Liver (tissue), 9 donors: Measurements from ENCODE around the gene FRMPD4. TPM values are rescaled to one million over a fixed set of nuclear protein-coding genes. Genes with fewer than 3 reads are reported as not detected.

Experiments used
- DNase-seq: peaks from one replicate; pipeline ENCODE4 v3.0.0-alpha.2; 2017; ENCODE audit warnings: low spot score
- H3K27ac ChIP-seq, 2 donors: one replicate each; pipeline ENCODE4 v1.7.0; 2013; ENCODE audit warnings: inconsistent platforms in 2 of 2, low read length in 2 of 2, control low read depth in 1 of 2, low read depth in 1 of 2, mild to moderate bottlenecking in 1 of 2
- H3K27me3 ChIP-seq, 4 donors: one replicate each; pipeline versions ENCODE4 v1.6.1 to v1.7.0; 2013; ENCODE audit warnings: low read length in 3 of 4, inconsistent platforms in 1 of 4, mild to moderate bottlenecking in 1 of 4, moderate library complexity in 1 of 4; ENCODE audit not compliant: control insufficient read depth in 4 of 4, insufficient read depth in 4 of 4
- H3K36me3 ChIP-seq, 4 donors: one replicate each; pipeline versions ENCODE4 v1.6.1 to v1.7.0; 2013; ENCODE audit warnings: low read length in 3 of 4, mild to moderate bottlenecking in 3 of 4, low read depth in 1 of 4, moderate library complexity in 1 of 4; ENCODE audit not compliant: control insufficient read depth in 4 of 4, insufficient read depth in 3 of 4
- H3K4me1 ChIP-seq, 4 donors: one replicate each; pipeline versions ENCODE4 v1.6.1 to v1.7.0; 2013; ENCODE audit warnings: low read length in 3 of 4, mild to moderate bottlenecking in 3 of 4, moderate library complexity in 1 of 4; ENCODE audit not compliant: control insufficient read depth in 4 of 4, insufficient read depth in 4 of 4
- H3K4me3 ChIP-seq, 3 donors: one replicate each; pipeline versions ENCODE4 v1.6.1 to v1.7.0; 2013; ENCODE audit warnings: low read length in 3 of 3, control low read depth in 1 of 3, low read depth in 1 of 3, mild to moderate bottlenecking in 1 of 3
- H3K9ac ChIP-seq, 2 donors: one replicate each; pipeline ENCODE4 v1.7.0; 2013; ENCODE audit warnings: low read length in 2 of 2, mild to moderate bottlenecking in 2 of 2, moderate library complexity in 2 of 2, control low read depth in 1 of 2, low read depth in 1 of 2
- H3K9me3 ChIP-seq, 4 donors: one replicate each; pipeline versions ENCODE4 v1.6.1 to v1.7.0; 2013; ENCODE audit warnings: low read length in 3 of 4; ENCODE audit not compliant: control insufficient read depth in 4 of 4
- ATF3 ChIP-seq: IDR thresholded peaks from 2 replicates; pipeline ENCODE4 v1.6.1; 2016; ENCODE audit warnings: antibody characterized with exemption
- CTCF ChIP-seq: fragments of 150-350 bp; IDR thresholded peaks from 2 replicates; pipeline ENCODE4 v1.5.1; 2017; ENCODE audit warnings: improper control_type of control experiment, low read depth, low read length; ENCODE audit not compliant: missing input control
- EGR1 ChIP-seq, 2 donors: IDR thresholded peaks; 2 replicates each; pipeline ENCODE4 v1.6.1; 2016 to 2018; ENCODE audit warnings: antibody characterized with exemption in 2 of 2, low read depth in 2 of 2
- FOXA1 ChIP-seq: IDR thresholded peaks from 2 replicates; pipeline ENCODE4 v1.6.1; 2016; ENCODE audit warnings: antibody characterized with exemption
- FOXA2 ChIP-seq: IDR thresholded peaks from 2 replicates; pipeline ENCODE4 v1.6.1; 2016; ENCODE audit warnings: antibody characterized with exemption
- GABPA ChIP-seq, 2 donors: IDR thresholded peaks in 1 of 2; conservative IDR thresholded peaks in 1 of 2; 2 replicates each; pipeline ENCODE4 v1.6.1; 2016; ENCODE audit warnings: antibody characterized with exemption in 2 of 2, mild to moderate bottlenecking in 1 of 2, moderate library complexity in 1 of 2
- HNF4A ChIP-seq, 2 donors: conservative IDR thresholded peaks; 2 replicates each; pipeline ENCODE4 v1.6.1; 2016; ENCODE audit warnings: antibody characterized with exemption in 2 of 2, mild to moderate bottlenecking in 2 of 2
- HNF4G ChIP-seq: IDR thresholded peaks from 2 replicates; pipeline ENCODE4 v1.6.1; 2016; ENCODE audit warnings: antibody characterized with exemption
- JUND ChIP-seq, 2 donors: IDR thresholded peaks; 2 replicates each; pipeline ENCODE4 v1.6.1; 2016; ENCODE audit warnings: antibody characterized with exemption in 2 of 2
- MAX ChIP-seq: IDR thresholded peaks from 2 replicates; pipeline ENCODE4 v1.6.1; 2016; ENCODE audit warnings: antibody characterized with exemption
- NR2F2 ChIP-seq: IDR thresholded peaks from 2 replicates; pipeline ENCODE4 v1.6.1; 2016; ENCODE audit warnings: antibody characterized with exemption
- RAD21 ChIP-seq, 2 donors: IDR thresholded peaks; 2 replicates each; pipeline ENCODE4 v1.6.1; 2016; ENCODE audit warnings: antibody characterized with exemption in 2 of 2, mild to moderate bottlenecking in 2 of 2
- REST ChIP-seq: IDR thresholded peaks from 2 replicates; pipeline ENCODE4 v1.6.1; 2016; ENCODE audit warnings: antibody characterized with exemption, mild to moderate bottlenecking
- RXRA ChIP-seq, 2 donors: IDR thresholded peaks; 2 replicates each; pipeline ENCODE4 v1.6.1; 2017 to 2018; ENCODE audit warnings: antibody characterized with exemption in 2 of 2, mild to moderate bottlenecking in 1 of 2
- SP1 ChIP-seq: IDR thresholded peaks from 2 replicates; pipeline ENCODE4 v1.6.1; 2018; ENCODE audit warnings: antibody characterized with exemption, mild to moderate bottlenecking
- TAF1 ChIP-seq: conservative IDR thresholded peaks from 2 replicates; pipeline ENCODE4 v1.6.1; 2016; ENCODE audit warnings: antibody characterized with exemption, mild to moderate bottlenecking
- YY1 ChIP-seq: IDR thresholded peaks from 2 replicates; pipeline ENCODE4 v1.6.1; 2016; ENCODE audit warnings: antibody characterized with exemption, mild to moderate bottlenecking
- ZBTB33 ChIP-seq: IDR thresholded peaks from 2 replicates; pipeline ENCODE4 v1.6.1; 2016; ENCODE audit warnings: antibody characterized with exemption
- WGBS: extraction: QIAGEN DNeasy Blood & Tissue Kit; methylation state at CpG from one replicate; pipeline ENCODE4 v1.1.7; 2013; 5-methylcytosine and 5-hydroxymethylcytosine counted together
- polyA plus RNA-seq, 2 donors: library from polyadenylated mRNA; stranded (reverse) in 1 of 2; unstranded in 1 of 2; fragments of 200-250 nt in 1 of 2; fragments of >200 nt in 1 of 2; fragmentation: Nextera tagmentation in 1 of 2; extraction: Ambion mirVana in 1 of 2; gene quantifications; one replicate each; pipeline versions ENCODE4 v1.2.1 to v1.2.3, GENCODE V29; 2013 to 2015
- total RNA-seq, 2 donors: library from RNA; depleted of rRNA; stranded (reverse); fragments of >200 nt; gene quantifications; one replicate each; pipeline ENCODE4 v1.2.3, GENCODE V29; 2014
- donor health status: healthy.
- donor health status: healthy.
- donor health status: healthy.
- donor health status: healthy.
- donor health status: healthy.

FRMPD4 gene
- total and polyA plus RNA-seq, 4 donors, result 0.01 to 0.08 (median 0.03) TPM; not detected in 1

GRCh38 chrX:12297353-12297752 lies 159.1 kb downstream of the FRMPD4 start:
- H3K4me3 ChIP-seq, result no peak overlapping the region
- no peaks in the 10 kb centered on the region for H3K36me3 ChIP-seq
- DNase-seq, result no peak
- no peak overlapping the region for H3K27ac ChIP-seq
- no peaks in the 10 kb centered on the region for H3K4me1 ChIP-seq
- no peaks in the 10 kb centered on the region for H3K27me3 ChIP-seq
- WGBS, result 67% methylated on average over 4 of the region's 4 CpGs
- H3K9me3 ChIP-seq, result no peaks in the 10 kb centered on the region
- H3K9ac ChIP-seq, result no peak overlapping the region
- TF ChIP-seq YY1 (no peak), RXRA (IDR thresholded peaks at IDR 0.05) (no peak), ZBTB33 (no peak), GABPA (IDR thresholded peaks at IDR 0.05 in 1 of 2, conservative IDR thresholded peaks at IDR 0.05 in 1 of 2) (no peak), EGR1 (IDR thresholded peaks at IDR 0.05; ENCODE audit: low read depth in 2 of 2) (no peak), REST (no peak), MAX (no peak), SP1 (no peak), RAD21 (IDR thresholded peaks at IDR 0.05) (no peak), HNF4G (no peak), ATF3 (no peak), TAF1 (no peak), JUND (IDR thresholded peaks at IDR 0.05) (no peak), FOXA2 (no peak), HNF4A (conservative IDR thresholded peaks at IDR 0.05) (no peak), CTCF (no peak), FOXA1 (no peak), NR2F2 (no peak)
